NCI-H2196 treated with DMSO at 0.1 percent for 48 hours (cell line): ENCODE data around the gene ZNF783.
"Not testable (repeated sequence)": the region's sequence is repeated elsewhere in the genome, so short reads cannot be mapped to it uniquely, and the experiment has no call there.

Experiments used
- DNase-seq: peaks from one replicate; lab custom pipeline; 2025; ENCODE audit not compliant: unreplicated experiment; lab: John Stamatoyannopoulos, UW

ZNF783 gene

GRCh38 chr7:149297034-149297755 is 35.2 kb downstream of the ZNF783 start:
- DNase-seq = no peak

GRCh38 chr7:149300620-149301285 is 38.8 kb downstream of the ZNF783 start:
- DNase-seq = no peak

GRCh38 chr7:149302222-149302621 is 40.2 kb downstream of the ZNF783 start:
- no peak for DNase-seq

- no peak for DNase-seq
Measured at GRCh38 chr7:149302865-149303264, 40.9 kb downstream of the ZNF783 start.

- DNase-seq = no peak
Measured at GRCh38 chr7:149304006-149304405, 42.0 kb downstream of the ZNF783 start.

GRCh38 chr7:149306854-149307253 is 44.9 kb downstream of the ZNF783 start:
- DNase-seq = no peak

- DNase-seq = no peak
Measured at GRCh38 chr7:149307775-149308501, 45.9 kb downstream of the ZNF783 start.

GRCh38 chr7:149310113-149310836 is 48.3 kb downstream of the ZNF783 start:
- peak; percentile 41 for DNase-seq

- DNase-seq = no peak
Measured at GRCh38 chr7:149310990-149311573, 49.1 kb downstream of the ZNF783 start.

GRCh38 chr7:149313981-149314380 is 52.0 kb downstream of the ZNF783 start:
- DNase-seq = no peak

GRCh38 chr7:149316606-149317005 is 54.6 kb downstream of the ZNF783 start:
- DNase-seq = no peak

GRCh38 chr7:149317496-149317895 is 55.5 kb downstream of the ZNF783 start:
- no peak for DNase-seq

GRCh38 chr7:149317986-149318672 is 56.1 kb downstream of the ZNF783 start:
- DNase-seq = no peak

- no peak for DNase-seq
Measured at GRCh38 chr7:149319376-149319775, 57.4 kb downstream of the ZNF783 start.

- no peak for DNase-seq
Measured at GRCh38 chr7:149320313-149321124, 58.5 kb downstream of the ZNF783 start.

- DNase-seq = not testable (repeated sequence)
Measured at GRCh38 chr7:149321125-149321905, 59.3 kb downstream of the ZNF783 start.

GRCh38 chr7:149321978-149322541 is 60.1 kb downstream of the ZNF783 start:
- no peak for DNase-seq

- no peak for DNase-seq
Measured at GRCh38 chr7:149322737-149323136, 60.7 kb downstream of the ZNF783 start.
